Mammary epithelial cell (primary cell): ENCODE data around the gene GOT1.

Source experiments
- CTCF ChIP-seq, 2 donors: IDR thresholded peaks in 1 of 2; conservative IDR thresholded peaks in 1 of 2; 2 replicates each; pipeline ENCODE4 v1.5.1; 2011 to 2012; ENCODE audit warnings: inconsistent platforms in 2 of 2, low read length in 2 of 2, mild to moderate bottlenecking in 2 of 2, control low read depth in 1 of 2, low read depth in 1 of 2; ENCODE audit not compliant: insufficient read depth in 1 of 2; ENCODE audit errors: extremely low read depth in 1 of 2
- EZH2 ChIP-seq: IDR thresholded peaks from 2 replicates; pipeline ENCODE4 v1.6.1; 2012; ENCODE audit warnings: low read length, inconsistent platforms, borderline replicate concordance

GRCh38 chr10:99427566-99428190 is 2.7 kb downstream of the GOT1 start:
- no peak for TF ChIP-seq CTCF (conservative IDR thresholded peaks at IDR 0.05 in 1 of 2, IDR thresholded peaks at IDR 0.05 in 1 of 2; ENCODE audit: extremely low read depth in 1 of 2, insufficient read depth in 1 of 2, low read depth in 1 of 2, low read length in 2 of 2)
- TF ChIP-seq EZH2: no peak
